Upper lobe of right lung (tissue), 1 donor: ENCODE results near the gene CES1. TPM values are rescaled to one million over a fixed set of nuclear protein-coding genes. Genes with fewer than 3 reads are reported as not detected.
"Not testable (repeated sequence)": the region's sequence is repeated elsewhere in the genome, so short reads cannot be mapped to it uniquely, and the experiment has no call there.

Source experiments
- ATAC-seq: fragments of 200-7000 bp; cut with Tn5 transposase; one replicate; pipeline ENCODE4 v1.9.1; 2020; ENCODE audit warnings: mild to moderate bottlenecking, moderate library complexity
- DNase-seq: peaks from one replicate; pipeline ENCODE4 v3.0.0-alpha.2; 2020
- H3K27ac ChIP-seq: fragments of 200-600 bp; one replicate; pipeline ENCODE4 v1.8.0; 2022
- H3K27me3 ChIP-seq: fragments of 200-600 bp; one replicate; pipeline ENCODE4 v1.8.0; 2022; ENCODE audit warnings: mild to moderate bottlenecking
- H3K36me3 ChIP-seq: fragments of 200-600 bp; one replicate; pipeline ENCODE4 v1.8.0; 2022
- H3K4me1 ChIP-seq: fragments of 200-600 bp; one replicate; pipeline ENCODE4 v1.8.0; 2022
- H3K4me3 ChIP-seq: fragments of 200-600 bp; one replicate; pipeline ENCODE4 v1.8.0; 2022; ENCODE audit warnings: mild to moderate bottlenecking
- H3K9me3 ChIP-seq: fragments of 200-600 bp; one replicate; pipeline ENCODE4 v1.8.0; 2022
- intact Hi-C: fragments of 100-400 bp; cut with DNase I; formaldehyde crosslinking; loops from one replicate; pipeline ENCODE4 v1.11.0; 2022
- total RNA-seq: library from RNA; stranded (reverse); fragmentation: NEBNext Ultra II Directional; extraction: Animal tissue kit (Norgen Biotek cat#: 25700); gene quantifications from one replicate; pipeline ENCODE4 v1.2.1, GENCODE V29; 2021
- TF ChIP-seq, protein P1 (sequence below): fragments of 200-600 bp; IDR thresholded peaks from one replicate; pipeline ENCODE4 v1.8.0; 2022; ENCODE audit warnings: antibody characterized with exemption
- donor health status: DM: no; HTN: yes; CAD: no; lungs with severe emphysema.

CES1 gene
- total RNA-seq, 1 donor from 2014 or later = 293 TPM

GRCh38 chr16:55839115-55839514, 6.2 kb upstream of the CES1 start:
- peaks cover 16% of the 10 kb centered on the region for H3K4me1 ChIP-seq
- no peak overlapping the region for H3K27ac ChIP-seq
- no peaks in the 10 kb centered on the region for H3K27me3 ChIP-seq
- ATAC-seq = peak; percentile 78
- TF ChIP-seq, protein P1, sequence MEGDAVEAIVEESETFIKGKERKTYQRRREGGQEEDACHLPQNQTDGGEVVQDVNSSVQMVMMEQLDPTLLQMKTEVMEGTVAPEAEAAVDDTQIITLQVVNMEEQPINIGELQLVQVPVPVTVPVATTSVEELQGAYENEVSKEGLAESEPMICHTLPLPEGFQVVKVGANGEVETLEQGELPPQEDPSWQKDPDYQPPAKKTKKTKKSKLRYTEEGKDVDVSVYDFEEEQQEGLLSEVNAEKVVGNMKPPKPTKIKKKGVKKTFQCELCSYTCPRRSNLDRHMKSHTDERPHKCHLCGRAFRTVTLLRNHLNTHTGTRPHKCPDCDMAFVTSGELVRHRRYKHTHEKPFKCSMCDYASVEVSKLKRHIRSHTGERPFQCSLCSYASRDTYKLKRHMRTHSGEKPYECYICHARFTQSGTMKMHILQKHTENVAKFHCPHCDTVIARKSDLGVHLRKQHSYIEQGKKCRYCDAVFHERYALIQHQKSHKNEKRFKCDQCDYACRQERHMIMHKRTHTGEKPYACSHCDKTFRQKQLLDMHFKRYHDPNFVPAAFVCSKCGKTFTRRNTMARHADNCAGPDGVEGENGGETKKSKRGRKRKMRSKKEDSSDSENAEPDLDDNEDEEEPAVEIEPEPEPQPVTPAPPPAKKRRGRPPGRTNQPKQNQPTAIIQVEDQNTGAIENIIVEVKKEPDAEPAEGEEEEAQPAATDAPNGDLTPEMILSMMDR = no peak
- H3K36me3 ChIP-seq = no peaks in the 10 kb centered on the region
- DNase-seq = no peak
- H3K9me3 ChIP-seq = no peaks in the 10 kb centered on the region
- intact Hi-C loops = no loop called here
- H3K4me3 ChIP-seq = no peak overlapping the region

GRCh38 chr16:55836158-55836611, 3.3 kb upstream of the CES1 start:
- intact Hi-C loops = no loop called here
- Histone ChIP-seq H3K27ac (peak overlapping the region; percentile 42), H3K9me3 (no peaks in the 10 kb centered on the region), H3K36me3 (no peaks in the 10 kb centered on the region), H3K4me1 (peaks cover 23% of the 10 kb centered on the region), H3K4me3 (no peak overlapping the region), H3K27me3 (no peaks in the 10 kb centered on the region)
- DNase-seq = no peak
- TF ChIP-seq, protein P1 = no peak
- peak; percentile 3 for ATAC-seq

DNA sequence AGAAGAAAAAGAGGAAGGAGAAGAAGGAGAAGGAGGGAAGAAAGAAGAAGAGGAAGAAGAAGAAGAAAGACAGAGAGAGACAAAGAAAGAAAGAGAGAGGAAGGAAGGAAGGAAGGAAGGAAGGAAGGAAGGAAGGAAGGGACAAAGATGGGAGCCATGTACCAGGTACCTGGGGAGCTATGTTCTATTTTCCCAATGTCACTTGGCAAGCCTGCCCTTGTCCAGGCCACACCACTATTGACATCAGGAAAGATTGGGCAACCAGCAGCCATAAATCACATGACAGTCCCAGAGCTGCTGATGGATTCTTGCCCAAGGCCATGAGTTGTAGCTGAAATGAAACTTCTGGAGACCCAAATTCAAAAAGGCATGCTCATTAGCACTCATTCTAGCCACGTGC, 2.7 kb upstream of the CES1 start:
- Histone ChIP-seq H3K4me1 (peaks cover 23% of the 10 kb centered on the region), H3K27ac (peak overlapping the region; percentile 42), H3K9me3 (no peaks in the 10 kb centered on the region), H3K36me3 (no peaks in the 10 kb centered on the region), H3K4me3 (no peak overlapping the region), H3K27me3 (no peaks in the 10 kb centered on the region)
- ATAC-seq = peak; percentile 24
- DNase-seq = no peak
- intact Hi-C loops = no loop called here
- TF ChIP-seq, protein P1 = no peak

DNA sequence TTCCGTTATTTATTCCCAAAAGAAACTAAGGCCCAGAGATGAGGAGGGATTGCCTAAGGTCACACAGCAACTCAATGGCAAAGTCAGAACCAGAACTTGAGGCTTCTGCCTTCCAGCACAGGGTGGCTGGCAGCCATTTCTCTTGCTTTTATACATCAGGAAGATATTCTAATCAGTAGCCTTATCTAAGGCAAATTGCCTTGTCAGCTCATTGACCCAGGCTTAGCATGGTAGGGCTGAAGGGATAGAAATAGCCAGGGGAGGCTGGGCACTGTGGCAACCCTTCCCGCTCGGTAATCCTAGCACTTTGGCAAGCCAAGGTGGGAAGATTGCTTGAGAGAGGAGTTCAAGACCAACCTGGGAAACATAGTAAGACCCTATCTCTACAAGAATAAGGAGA, 2.3 kb upstream of the CES1 start:
- intact Hi-C loops, H3K36me3 ChIP-seq, ATAC-seq, H3K4me3 ChIP-seq, H3K27me3 ChIP-seq, DNase-seq, H3K27ac ChIP-seq, H3K9me3 ChIP-seq: not testable (repeated sequence)
- H3K4me1 ChIP-seq = peaks cover 23% of the 10 kb centered on the region

GRCh38 chr16:55834049-55834448, 1.2 kb upstream of the CES1 start:
- H3K9me3 ChIP-seq = no peaks in the 10 kb centered on the region
- no peaks in the 10 kb centered on the region for H3K36me3 ChIP-seq
- TF ChIP-seq, protein P1 = no peak
- peaks cover 23% of the 10 kb centered on the region for H3K4me1 ChIP-seq
- no peak overlapping the region for H3K4me3 ChIP-seq
- no peaks in the 10 kb centered on the region for H3K27me3 ChIP-seq
- no peak for ATAC-seq
- no peak for DNase-seq
- intact Hi-C loops = no loop called here
- H3K27ac ChIP-seq = no peak overlapping the region

DNA sequence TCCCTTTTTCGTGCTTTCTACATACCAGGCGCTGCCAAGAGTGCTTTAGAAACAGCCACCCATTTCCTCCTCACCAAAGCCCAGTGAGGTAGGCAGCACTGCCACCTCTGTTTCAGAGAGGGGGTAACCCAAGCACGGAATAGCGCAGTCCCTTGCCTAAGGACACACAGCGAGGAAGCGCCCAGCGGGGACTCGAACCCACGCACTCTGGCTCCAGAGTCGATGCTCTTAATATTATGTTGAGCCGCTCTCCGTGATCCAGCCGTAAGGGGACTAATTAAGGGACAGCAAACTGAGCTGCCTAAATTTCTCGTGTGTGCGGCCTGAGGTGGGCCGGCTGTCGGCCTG, 497 bp downstream of the CES1 start:
- ATAC-seq = peak; percentile 4

More for the DNA sequence above, 497 bp downstream of the CES1 start:
- H3K27me3 ChIP-seq = no peaks in the 10 kb centered on the region
- TF ChIP-seq, protein P1 = no peak
- H3K4me1 ChIP-seq = peaks cover 23% of the 10 kb centered on the region
- H3K9me3 ChIP-seq = no peaks in the 10 kb centered on the region
- H3K27ac ChIP-seq = peak overlapping the region; percentile 85
- peak overlapping the region; percentile 42 for H3K4me3 ChIP-seq
- no peaks in the 10 kb centered on the region for H3K36me3 ChIP-seq
- intact Hi-C loops = no loop called here
- DNase-seq = no peak
